CD4-positive, alpha-beta T cell treated with Interleukin-10 for 1 hour (primary cell): ENCODE data around the gene PBX3.

Source experiments
- DNase-seq: peaks from one replicate; pipeline ENCODE4 v3.0.0-alpha.2; 2020

Gene PBX3

GRCh38 chr9:125985142-125985997, 238.2 kb downstream of the PBX3 start:
- DNase-seq: no peak

GRCh38 chr9:125985998-125986655, 239.0 kb downstream of the PBX3 start:
- no peak for DNase-seq

DNA sequence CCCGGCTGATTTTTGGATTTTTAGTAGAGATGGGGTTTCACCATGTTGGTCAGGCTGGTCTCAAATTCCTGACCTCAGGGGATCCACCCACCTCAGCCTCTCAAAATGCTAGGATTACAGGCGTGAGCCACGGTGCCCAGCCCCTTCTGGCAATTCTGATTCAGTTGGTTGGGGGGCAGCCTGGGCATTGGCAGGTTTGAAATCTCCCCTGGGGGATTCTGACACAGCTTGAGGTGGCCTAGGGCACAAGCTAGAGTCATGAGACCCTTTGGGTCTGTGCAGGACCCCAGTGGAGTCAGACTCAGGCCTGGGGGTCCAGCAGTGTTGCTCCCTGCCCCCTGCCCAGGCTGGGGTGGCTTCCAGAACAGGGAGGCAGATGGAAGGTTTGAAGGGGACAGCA, 239.8 kb downstream of the PBX3 start:
- DNase-seq: no peak

DNA sequence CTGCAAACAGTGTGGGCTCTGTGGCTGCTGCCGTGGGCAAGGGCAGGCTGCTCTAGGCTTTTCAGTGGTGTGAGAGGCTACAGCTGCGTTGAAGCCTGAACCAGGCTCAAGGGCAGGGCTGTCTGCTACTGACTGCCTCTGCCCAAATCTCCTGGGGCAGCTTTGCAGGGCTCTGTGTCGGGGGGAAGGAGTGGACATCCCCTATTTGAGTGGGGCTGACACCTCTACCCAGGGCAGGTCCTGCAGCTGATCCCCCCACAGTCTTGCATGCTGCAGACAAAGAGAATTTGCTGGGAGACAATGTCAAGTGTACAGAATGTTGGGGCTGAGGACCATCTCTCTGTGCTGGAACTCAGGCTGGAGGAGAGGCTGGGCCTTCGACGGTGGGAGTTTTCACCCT, 240.2 kb downstream of the PBX3 start:
- no peak for DNase-seq

DNA sequence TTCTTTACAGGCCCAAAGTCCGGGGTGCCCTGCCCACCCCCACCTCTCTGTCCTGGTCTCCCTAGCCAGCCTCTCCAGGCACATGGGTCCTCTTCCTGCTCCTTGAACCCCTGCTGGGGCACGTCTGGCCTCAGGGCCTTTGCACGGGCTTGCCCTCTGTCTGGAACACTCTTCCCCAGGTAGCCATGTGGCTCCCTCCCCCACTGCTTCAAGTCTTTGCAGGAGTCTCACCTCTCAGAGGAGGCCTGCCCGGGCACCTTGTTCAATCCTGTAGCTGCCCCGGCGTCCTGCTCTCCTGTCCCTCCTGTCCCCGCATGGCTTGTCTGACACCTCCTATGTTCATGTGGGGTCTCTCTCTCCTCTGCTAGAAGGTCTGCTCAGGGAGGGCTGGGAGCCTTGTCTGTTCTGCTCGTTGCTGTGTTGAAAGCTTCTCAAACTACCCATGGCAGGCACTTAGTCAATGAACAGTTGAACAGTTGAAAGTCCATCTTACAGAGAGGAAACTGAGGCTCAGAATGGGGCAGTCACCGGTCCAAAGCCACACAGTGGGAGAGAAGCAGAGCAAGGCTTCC, 241.4 kb downstream of the PBX3 start:
- no peak for DNase-seq

GRCh38 chr9:125989090-125989501, 241.9 kb downstream of the PBX3 start:
- no peak for DNase-seq

DNA sequence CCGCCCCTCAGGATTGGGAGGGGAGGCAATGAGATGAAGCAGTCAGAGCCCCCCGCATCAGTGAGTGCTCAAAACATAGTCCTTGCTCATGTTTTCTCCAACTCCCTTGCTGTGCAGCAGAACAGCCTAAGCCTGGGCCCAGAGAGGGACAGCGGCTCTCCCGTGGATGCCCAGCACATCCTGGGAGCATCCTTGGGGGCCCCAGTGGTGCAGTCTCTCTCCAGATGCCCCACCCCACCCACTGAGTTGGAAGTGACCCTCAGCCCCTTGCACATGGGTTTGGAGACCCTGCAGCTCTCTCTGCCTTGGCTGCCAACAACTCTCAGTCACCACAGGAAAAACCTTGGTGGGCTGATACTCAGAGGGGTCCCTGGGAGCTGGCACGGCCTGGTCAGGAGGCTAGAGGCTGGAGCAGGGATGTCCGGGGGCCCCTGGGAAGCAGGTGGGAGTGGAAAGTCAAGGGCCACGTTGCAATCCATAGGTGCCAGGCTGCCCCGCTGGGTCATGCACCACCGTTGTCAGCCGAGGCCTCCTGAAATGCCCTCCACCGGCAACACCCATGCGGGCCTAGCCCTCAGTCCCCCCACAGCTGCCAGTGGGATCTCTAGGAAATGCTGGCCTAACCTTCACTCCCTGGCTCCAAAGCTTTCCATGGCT, 242.5 kb downstream of the PBX3 start:
- no peak for DNase-seq

DNA sequence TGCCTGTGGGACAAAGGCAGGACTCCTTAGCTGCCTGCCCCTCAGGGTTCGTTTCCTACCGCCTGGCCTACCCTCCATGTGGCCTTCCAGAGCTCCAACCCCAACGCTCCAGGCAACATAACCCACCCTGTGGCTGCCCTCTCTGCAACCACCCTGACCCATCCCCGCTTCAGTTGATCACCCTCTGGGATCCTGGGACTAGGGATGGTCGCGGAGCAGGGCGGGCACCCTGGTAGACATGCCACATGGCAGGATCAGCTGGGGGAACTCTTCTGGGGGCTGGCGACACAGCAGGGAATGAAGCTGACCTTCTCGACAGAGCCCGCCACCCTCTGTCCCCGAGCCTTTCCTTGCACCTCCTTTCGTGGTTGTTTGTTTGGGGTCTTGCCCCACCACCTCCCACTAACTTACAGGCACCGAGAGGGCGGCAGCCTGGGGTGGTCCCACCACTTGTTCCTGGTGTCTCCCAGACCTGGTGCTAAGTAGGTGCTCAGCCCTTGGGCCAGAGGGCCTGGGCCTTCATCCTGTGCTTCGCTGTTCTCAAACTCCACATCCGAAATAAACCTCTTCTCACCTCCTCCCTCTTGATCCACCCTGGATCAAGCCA, 243.1 kb downstream of the PBX3 start:
- no peak for DNase-seq

DNA sequence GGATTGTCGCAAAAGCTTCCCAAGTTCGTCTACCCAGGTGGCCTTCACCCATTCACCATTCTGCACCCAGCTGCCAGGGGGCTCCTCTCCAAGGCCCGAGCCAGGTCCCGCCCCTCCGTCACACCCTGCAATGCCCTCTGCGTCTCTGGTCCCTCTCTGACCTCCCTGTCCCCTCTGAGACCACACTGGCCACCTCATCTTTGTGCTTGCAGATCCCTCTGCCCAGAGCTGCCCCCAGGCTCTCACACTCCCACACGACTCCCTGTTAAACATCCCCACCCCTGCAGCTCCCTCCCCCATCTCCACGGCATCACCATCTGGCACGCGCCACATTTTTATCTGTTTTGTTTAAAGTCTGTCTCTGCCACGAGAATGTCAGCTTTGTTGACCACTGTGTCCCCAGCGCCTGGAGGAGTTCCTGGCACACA, 243.6 kb downstream of the PBX3 start:
- no peak for DNase-seq

DNA sequence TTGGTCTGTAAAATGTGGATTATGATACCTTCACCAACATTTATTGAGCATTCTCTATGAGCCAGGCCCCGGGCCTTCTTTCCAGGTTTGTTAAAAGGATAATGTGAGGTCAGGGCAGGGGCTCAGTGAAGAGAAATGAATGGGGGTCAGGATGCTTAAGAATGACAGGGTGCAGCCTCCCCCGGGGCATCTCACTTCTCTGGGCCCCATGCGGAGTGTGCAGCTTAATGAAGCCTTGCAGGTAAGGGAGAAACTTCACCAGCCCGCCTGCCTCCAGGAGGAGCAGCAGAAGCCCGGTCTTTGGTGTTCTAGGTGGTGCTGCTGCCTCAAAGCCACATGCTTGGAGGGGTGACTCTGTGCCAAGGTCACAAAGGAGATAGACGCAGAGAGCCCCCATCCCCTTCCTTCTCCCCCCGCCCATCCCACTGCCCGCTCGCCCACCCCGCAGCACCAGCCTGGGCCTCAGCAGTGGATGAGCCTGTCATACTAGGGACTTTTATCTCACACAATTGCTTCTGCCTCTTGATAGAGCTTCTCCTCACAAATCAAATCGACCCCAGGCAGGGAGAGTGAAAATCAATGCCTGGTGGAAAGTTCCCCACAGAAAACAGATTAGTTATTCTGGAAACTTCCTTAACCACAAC, 244.8 kb downstream of the PBX3 start:
- no peak for DNase-seq

GRCh38 chr9:125992557-125992956, 245.4 kb downstream of the PBX3 start:
- no peak for DNase-seq

DNA sequence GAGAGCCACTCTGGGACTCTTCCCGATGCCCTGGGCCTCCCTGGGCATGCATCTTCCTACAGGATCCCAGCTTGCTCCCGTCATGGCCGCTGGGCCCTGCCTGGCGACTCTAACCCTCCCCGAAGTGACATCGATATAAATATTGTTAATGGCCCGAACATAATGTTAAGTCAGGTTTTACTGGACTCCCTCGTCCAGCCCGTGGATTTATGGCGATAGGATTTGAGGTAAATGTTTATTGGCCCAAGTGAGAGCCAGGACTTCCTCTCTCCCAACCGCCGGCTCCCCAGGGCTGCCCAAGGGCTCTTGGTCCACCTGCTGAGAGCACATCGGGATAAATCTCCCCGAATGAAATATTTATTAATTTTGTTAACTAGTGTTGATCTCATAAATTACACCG, 246.3 kb downstream of the PBX3 start:
- no peak for DNase-seq

DNA sequence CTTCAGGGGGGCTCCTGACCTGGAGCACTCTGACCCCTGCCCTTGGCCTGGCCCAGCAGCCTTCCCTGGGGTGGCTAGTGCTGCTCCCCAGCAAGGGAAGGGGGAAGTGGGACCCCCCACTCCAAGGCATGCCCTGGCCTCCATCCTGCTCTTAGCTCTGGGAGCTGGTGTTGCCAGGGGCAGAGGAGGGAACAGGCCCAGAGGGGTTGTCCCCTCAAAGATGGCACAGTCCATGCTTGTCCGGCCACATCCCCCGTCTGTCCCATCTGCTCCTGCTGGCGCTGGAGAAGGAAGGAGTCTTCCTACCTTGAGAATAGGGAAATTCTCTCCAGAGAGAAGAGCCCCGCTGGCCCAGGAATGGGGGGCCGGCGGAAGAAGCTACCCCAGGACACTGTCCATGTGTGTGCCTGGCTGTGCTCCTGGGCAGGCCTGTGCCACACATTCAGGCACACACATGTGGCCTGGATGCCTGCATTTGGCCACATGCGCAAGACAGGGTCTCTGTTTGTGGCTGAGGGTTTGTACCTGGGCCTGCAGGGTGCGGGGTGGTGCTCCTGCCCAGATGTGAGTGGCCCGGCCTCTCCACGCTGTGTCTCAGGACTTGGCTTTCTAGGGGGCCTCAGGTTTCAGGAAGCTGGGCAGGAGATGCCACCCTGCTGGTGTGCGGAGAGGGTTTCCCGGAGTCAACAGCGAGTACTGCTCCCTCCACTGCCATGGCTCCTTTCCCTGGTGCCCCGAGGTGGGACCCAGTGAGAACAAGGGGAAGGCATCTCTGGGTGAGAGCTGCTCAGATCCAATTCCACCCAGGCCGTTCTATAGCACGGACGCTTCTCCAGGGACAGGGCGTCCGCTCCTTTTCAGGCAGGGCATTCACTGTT, 247.1 kb downstream of the PBX3 start:
- DNase-seq: no peak

GRCh38 chr9:125995006-125995405, 247.8 kb downstream of the PBX3 start:
- DNase-seq: no peak

DNA sequence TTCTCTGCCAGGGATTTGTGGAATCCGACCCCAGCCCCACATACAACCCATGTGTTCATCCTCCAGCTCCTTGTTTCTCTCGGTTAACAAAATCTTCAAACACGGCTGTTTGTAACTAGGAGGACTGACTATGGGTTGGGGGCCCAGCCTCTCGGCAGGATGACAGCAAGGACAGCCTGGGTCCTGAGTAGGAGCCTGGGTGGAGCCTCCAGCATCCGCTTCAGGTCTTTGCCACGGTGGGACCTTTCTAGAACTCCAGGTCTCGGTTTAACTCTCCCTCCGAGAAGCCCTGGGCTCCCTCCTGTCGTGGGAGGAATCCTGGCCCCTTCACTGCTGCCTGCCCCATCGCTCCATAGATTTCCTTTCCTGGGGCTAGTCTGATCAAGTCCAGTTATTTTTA, 248.5 kb downstream of the PBX3 start:
- no peak for DNase-seq

- no peak for DNase-seq
Observed at GRCh38 chr9:125996791-125997190, 249.6 kb downstream of the PBX3 start.

GRCh38 chr9:125997196-125997823, 250.1 kb downstream of the PBX3 start:
- DNase-seq: no peak

- DNase-seq: no peak
Observed at GRCh38 chr9:125998837-125999503, 251.8 kb downstream of the PBX3 start.

DNA sequence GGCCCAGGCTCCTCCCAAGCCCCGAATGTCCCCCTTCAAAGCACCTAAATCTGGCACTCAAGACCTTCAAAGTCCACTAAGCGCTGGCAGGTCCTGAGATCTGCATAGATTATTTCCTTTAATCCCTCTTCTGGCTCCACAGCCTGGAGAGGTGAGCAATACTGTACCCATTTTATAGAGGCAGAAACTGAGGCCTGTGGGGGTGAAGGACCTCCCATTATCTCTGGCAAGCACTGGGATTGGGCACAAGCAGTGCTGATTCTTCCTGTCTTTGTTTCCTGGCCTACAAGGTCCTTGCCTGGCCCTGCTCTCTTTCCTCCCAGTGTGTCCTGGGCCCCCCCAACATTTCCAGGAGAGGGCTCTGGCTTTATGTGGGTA, 252.3 kb downstream of the PBX3 start:
- DNase-seq: no peak

DNA sequence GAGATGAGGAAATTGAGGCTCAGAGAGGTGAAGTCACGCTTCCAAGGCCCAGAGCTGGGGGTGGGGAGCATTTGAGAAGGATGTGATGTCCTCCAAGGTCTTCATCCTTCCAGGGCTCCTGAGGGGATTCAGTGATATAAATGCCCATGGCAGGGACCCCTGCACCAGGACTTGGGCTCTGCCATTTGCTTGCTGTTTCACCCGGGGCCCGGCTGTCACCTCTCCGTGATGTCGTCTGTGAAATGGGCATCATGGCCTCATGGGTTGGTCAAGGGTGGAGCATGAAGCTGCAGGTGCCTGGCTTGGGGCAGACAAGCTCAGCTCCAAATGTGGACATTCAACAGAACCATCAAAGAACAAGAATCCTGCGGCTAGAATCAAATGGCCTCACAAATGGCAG, 253.1 kb downstream of the PBX3 start:
- DNase-seq: no peak
